ENCODE measurements around the gene CCDC191.

GRCh38 chr3:114056130-114057010 is at the start of gene CCDC191, which contains the start of gene QTRT2:
- TF ChIP-seq CREB5 (CRISPR knock-in tag; IDR thresholded peaks at IDR 0.05; ENCODE audit: low read depth) (no peak), ZFP3 (CRISPR knock-in tag; IDR thresholded peaks at IDR 0.05) (no peak), RARB (CRISPR knock-in tag; IDR thresholded peaks at IDR 0.05) (no peak)
